HG03460 (cell line): Measurements from ENCODE around the gene ID1.
A peak's percentile ranks its signal among the peaks of the same experiment; 100 is the strongest.
"Not testable (repeated sequence)": the region's sequence is repeated elsewhere in the genome, so short reads cannot be mapped to it uniquely, and the experiment has no call there.

ENCODE experiments used
- ATAC-seq: cut with Tn5 transposase; IDR thresholded peaks from one replicate; pipeline ENCODE4 v1.9.1; 2021; ENCODE audit not compliant: unreplicated experiment

ID1 gene

GRCh38 chr20:31597481-31597855 lies 7.6 kb upstream of the ID1 start:
- ATAC-seq: no peak

DNA sequence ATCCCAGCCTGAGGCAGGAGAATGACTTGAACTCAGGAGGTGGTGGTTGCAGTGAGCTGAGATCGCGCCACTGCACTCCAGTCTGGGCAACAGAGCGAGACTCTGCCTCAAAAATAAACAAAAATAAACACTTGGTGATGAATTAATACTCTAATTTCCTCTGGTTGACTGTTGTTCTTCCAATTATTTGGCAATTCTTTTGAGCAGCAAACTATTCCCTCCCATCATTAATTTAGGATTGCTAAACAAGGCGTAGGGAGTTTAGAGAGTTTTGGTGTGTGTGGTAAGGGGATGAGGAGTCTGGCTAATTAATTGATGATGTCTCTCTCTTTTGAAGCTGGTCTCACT lies 2.7 kb upstream of the ID1 start:
- no peak for ATAC-seq

DNA sequence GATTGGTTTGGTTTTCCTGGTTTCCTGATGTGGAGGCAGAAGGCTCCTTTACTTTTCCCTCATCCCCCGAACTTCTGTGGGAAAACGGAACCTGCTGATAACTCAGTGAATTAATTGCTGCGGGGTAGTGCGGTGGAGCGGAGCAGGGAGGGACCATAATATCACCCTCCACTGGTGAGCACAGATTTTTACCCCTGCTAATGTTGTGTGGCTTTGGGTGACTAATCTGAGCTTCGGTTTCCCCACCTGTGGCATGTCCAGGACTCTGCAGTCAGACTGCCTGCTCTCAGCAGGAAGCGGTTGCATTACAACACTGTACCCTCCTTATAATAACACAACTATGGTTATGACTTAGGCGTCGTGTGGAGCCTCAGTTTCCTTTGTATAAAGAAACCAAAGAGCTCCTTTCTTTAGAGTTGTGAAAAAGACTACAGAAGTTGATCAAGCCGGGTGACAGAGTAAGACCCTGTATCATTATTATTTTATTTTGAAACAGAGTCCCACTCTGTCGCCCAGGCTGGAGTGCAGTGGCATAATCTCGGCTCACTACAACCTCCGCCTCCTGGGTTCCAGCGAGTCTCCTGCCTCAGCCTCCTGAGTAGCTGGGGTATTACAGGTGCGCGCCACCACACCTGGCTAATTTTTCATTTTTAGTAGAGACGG lies 2.2 kb upstream of the ID1 start:
- peak; percentile 39 for ATAC-seq

GRCh38 chr20:31603822-31604566 lies 1.1 kb upstream of the ID1 start:
- ATAC-seq: no peak

- no peak for ATAC-seq
These were observed 490 bp upstream of the ID1 start for GRCh38 chr20:31604567-31605030.

DNA sequence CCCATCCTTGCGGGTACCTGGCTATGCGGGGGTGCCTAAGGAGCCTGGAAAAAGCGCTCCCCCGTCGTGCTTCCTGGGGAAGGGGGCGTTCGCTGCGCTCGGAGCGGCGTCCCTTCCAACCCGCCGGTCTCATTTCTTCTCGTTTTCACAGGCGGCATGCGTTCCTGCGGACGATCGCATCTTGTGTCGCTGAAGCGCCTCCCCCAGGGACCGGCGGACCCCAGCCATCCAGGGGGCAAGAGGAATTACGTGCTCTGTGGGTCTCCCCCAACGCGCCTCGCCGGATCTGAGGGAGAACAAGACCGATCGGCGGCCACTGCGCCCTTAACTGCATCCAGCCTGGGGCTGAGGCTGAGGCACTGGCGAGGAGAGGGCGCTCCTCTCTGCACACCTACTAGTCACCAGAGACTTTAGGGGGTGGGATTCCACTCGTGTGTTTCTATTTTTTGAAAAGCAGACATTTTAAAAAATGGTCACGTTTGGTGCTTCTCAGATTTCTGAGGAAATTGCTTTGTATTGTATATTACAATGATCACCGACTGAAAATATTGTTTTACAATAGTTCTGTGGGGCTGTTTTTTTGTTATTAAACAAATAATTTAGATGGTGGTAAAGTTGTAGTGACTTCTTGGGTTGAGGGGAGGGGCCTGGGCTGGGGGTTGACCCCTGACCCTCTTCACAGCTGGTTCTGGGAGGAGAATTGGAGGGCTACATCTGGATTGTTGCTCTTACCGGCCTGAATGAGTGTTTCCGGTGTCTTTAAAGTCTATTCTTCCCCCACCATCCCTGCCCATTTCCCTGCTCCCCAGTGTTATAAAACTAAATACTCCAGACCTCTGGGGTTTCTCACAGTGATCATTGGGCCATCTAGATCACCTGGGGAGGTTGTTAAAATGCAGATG lies 1.1 kb downstream of the ID1 start:
- ATAC-seq: no peak

DNA sequence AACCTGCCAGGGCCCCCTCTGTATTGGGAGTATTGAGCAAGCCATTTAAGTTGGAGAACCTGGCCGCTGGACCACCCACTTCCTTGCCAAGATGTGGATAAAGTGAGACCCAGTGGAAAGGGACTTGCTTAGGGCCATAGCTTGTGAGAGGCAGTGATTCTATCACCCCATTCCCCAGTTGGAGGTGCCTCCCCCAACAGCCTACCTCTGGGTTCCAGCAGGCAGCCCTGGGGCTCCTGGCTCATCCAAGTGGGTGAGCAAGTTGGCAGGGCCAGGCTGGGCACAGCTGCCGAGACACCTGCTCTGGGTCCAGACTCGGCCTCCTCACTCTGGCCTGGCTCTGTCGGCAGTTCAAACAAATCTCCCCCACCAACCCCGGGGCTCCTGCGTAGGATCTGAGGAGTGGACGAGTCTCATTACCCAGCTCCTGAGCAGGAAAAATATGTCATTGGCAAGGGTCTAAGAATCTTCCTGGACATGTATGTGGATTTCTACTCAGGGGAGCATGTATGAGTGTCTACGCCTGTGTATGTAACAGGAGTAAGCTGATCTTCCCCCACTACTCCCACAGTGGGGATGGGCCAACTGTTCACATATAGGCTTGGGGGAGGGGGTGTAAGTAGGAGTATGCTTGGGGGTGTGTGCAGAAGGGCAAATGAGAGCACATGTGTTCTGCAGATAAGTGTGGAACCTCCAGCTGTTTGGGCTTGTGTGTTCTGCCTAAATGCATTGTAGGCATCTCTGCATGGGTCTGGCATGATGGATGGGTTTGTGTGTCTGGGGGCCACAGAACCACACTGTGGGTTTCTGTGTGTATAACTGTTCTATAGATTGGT lies 1.9 kb downstream of the ID1 start:
- no peak for ATAC-seq

- no peak for ATAC-seq
These were observed 2.7 kb downstream of the ID1 start for GRCh38 chr20:31607640-31608250.

DNA sequence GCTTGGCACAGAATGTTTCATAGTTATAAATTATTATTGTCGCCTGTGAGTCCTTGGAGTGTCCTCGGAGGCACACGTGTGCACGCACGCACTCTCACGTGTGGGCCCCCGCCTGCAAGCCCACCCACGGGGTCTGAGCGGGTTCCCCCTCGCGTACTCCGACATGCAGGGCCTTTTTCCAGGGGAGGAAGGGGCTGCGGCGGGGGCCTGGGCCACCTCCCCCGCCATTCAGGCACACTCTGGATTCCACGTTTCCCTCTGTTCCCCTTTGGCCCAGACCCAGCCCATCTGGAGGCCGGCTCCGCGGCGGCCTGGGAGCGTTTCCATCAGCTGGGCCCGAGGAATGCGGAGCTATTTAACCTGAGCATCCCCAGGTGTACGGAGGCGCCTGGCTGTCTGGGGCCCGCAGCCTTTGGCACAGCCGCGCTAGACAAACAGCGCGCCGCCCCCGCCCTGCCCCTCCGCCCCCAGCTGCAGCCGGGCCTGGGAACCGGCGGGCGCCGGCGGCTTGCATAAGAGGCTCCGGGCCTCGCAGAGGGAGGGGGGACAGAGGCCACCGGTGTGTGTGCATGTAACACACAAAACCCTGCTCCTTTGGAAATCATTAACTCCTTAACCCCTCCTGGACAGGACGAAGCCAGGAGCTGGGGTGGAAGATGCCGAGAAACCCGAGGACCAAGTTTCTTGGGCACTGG lies 3.3 kb downstream of the ID1 start:
- ATAC-seq: no peak

DNA sequence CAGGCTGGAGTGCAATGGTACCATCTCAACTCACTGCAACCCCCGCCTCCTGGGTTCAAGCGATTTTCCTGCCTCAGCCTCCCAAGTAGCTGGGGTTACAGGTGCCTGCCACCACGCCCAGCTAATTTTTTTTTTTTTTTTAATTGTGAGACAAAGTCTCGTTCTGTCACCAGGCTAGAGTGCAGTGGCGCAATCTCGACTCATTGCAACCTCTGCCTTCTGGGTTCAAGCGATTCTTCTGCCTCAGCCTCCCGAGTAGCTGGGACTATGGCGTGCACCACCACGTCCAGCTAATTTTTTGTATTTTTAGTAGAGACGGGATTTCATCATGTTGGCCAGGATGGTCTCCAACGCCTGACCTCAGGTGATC lies 7.2 kb downstream of the ID1 start:
- not testable (repeated sequence) for ATAC-seq

DNA sequence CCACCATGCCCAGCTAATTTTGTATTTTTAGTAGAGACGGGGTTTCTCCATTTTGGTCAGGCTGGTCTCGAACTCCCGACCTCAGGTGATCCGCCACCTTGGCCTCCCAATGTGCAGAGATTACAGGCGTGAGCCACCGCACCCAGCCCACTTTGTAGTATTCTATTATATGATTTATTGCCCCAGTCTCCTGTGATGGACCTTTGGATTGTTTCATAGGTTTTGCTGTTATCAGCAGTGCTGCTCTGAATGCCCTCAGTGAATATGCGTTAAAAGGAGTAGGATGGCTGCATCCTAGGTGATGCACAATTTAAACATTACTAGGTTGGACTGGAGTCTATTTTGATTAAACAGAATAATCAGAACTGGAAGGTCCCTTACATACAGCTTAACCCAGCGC lies 10.3 kb downstream of the ID1 start:
- no peak for ATAC-seq

DNA sequence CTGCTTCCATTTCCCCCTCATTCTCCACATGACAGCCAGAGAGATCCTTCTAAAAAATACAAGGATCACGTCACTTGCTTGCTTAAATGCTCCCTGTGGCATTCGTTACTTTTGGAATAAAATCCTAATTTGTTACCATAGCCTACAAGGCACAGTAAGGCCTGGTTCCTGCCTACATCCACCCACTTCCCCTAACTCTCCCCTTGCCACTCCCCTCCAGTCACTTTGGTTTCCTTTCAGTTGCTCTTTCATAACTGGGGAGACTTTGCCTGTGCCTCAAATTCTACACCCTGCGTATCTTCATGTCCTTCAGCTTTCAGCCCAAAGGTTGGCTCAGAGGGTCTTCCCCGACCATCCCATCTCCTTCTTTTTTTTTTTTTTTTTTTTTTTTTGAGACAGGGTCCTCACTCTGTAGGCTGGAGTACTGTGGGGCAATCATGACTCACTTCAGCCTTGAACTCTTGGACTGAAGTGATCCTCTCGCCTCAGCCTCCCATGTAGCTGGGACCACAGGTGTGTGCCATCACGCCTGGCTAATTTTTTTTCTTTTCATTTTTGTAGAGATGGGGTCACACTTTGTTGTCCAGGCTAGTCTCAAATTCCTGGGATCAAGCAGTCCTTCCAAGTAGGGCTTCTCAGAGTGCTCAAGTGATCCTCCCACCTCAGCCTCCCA lies 12.5 kb downstream of the ID1 start:
- no peak for ATAC-seq

DNA sequence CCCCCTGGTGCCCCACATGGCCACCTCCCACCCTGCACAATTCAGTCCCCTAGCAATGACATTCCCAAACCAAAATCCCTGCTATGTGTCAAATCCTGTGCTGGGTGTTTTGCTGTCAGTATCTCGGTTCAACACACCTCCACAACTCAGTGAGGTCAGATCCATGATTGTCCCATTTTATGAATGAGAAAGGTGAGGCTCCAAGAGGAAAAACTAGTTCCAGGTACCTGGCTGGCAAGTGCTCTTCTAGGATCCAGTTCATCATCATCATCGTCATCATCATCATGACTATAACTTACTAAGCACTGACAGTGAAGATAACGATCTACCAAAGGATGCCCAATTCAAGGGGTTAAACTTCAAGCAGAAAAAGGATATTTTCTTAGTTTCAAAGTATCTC lies 15.2 kb downstream of the ID1 start:
- no peak for ATAC-seq

DNA sequence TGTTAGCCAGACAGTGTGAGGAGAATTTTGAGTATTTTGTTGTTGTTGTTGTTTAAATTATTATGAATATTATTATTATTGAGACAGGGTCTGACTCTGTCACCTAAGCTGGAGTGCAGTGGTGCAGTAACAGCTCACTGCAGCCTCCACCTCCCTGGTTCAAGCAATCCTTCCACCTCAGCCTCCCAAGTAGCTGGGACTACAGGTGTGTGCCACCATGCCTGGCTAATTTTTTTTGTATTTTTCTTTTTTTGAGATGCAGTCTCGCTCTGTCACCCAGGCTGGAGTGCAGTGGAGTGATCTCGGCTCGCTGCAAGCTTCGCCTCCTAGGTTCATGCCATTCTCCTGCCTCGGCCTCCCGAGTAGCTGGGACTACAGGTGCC lies 18.0 kb downstream of the ID1 start:
- ATAC-seq: not testable (repeated sequence)

DNA sequence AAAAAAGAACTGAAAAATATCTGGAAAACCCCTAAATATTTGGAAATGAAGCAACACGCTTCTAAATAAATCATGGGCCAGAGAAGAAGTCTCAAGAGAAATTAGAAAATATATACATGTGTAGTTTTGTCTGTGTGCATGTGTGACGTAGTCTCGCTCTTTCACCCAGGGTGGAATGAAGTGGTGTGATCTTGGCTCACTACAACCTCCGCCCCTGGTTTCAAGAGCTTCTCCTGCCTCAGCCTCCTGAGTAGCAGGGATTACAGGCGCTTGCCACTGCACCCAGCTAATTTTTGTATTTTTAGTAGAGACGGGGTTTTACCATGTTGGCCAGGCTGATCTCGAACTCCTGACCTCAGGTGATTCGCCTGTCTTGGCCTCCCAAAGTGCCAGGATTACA lies 21.4 kb downstream of the ID1 start:
- not testable (repeated sequence) for ATAC-seq

- not testable (repeated sequence) for ATAC-seq
These were observed 23.0 kb downstream of the ID1 start for GRCh38 chr20:31628057-31628456.

DNA sequence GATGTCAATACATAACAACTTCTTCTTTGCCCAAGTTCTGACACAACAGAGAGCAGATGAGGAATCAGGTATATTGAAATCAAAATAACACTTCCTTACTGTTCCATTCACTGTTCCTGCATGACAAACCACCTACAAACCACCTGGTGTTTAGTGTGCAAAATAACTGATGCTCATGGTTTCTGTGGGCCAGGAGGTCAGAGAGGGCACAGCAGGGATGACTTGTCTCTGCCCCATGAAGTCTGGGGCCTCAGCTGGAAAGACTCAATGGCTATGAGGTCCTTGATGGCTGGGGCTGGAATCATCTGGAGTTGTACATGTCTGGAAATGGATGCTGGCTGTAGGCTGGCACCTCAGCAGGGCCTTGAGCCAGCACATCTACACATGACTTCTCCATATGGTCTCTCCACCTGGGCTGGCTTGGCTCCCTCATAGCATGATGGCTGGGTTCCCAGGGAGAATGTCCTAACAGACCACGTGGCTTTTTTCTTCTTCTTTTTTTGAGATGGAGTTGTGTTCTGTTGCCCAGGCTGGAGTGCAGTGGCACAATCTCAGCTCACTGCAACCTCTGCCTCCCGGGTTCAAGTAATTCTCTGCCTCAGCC lies 25.2 kb downstream of the ID1 start:
- no peak for ATAC-seq

DNA sequence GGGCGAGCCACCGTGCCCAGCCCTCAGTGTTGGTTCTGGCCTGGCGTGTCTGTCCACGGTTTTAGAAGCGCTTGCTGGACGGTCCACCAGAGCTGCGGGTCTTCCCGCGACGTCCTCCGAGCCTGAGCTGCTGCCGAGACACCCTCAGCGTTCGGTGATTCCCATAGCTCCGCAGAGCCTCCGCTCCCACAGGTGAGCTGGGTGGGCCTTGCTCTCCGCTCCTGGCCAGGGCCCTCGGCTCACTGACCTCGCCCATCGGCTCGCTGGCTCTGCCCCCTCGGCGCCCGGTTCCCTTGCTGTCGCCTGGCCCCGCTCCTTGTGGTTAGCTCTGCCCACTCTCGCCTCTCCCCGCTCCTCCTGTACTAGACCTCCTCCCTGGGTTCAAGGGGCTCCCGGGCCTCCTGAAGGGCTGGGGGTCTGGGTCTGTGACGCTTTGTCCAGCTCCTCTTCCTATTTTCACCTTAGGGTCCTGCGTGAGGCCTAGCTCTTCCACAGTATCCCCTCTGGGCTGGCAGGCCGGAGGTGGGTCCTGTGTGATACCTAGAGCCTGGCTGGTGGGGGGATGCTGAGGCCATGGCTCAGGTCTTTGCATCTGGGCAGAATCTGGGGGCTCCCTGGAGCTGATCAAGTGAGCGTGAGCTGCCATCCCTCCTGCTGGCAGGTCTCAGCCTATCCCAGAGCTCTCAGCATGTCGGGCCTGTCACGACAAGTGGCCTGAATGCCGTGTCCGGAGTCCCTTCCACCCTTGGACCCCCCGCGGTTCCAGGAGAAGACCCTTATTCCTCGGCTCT lies 27.7 kb downstream of the ID1 start:
- no peak for ATAC-seq
